GM12865 (cell line): Measurements from ENCODE around the gene MEF2D.

Experiments
- DNase-seq: peaks from one replicate; pipeline ENCODE4 v3.0.0; 2010; ENCODE audit warnings: low read depth
- H3K4me3 ChIP-seq: 2 replicates; pipeline ENCODE4 v1.5.1; 2011; ENCODE audit warnings: mild to moderate bottlenecking, low read depth, low read length, control low read depth
- TF ChIP-seq, protein P1 (sequence below): IDR thresholded peaks from 2 replicates; pipeline ENCODE4 v1.5.1; 2011; ENCODE audit warnings: low read length, control low read depth, low read depth, inconsistent platforms; ENCODE audit not compliant: insufficient read depth; ENCODE audit errors: missing control alignments

Gene MEF2D

DNA sequence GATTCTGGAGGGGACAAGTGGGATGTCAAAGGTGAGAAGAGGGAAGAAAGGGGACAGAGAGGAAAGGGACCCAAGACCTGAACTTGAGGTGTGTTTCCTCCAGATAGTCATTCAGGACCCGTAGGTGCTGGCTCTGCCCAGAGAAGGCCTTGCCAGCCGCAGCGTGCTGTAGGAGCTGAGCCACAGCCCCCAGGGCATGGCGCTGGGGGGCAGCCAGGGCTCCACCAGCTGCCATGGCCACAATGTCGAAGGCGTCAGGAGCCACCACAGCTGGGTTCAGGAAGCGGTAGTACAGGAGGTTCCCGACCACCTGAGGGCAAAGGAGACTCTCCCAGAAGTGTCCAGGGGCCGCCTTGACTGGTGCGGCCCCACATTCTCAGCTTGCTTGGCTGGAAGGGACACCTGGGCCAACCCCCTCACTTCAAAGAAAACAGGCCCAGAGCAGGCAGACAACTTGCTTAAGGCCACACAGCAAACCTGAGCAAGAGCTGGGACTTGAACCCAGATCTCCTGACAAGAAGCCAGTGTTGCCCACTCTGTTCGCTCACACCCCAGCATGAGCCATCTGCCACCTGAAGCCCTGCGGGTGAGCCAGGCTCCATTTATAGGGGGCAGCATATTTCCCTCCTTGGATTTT is 34.0 kb upstream of the MEF2D start:
- TF ChIP-seq, protein P1, sequence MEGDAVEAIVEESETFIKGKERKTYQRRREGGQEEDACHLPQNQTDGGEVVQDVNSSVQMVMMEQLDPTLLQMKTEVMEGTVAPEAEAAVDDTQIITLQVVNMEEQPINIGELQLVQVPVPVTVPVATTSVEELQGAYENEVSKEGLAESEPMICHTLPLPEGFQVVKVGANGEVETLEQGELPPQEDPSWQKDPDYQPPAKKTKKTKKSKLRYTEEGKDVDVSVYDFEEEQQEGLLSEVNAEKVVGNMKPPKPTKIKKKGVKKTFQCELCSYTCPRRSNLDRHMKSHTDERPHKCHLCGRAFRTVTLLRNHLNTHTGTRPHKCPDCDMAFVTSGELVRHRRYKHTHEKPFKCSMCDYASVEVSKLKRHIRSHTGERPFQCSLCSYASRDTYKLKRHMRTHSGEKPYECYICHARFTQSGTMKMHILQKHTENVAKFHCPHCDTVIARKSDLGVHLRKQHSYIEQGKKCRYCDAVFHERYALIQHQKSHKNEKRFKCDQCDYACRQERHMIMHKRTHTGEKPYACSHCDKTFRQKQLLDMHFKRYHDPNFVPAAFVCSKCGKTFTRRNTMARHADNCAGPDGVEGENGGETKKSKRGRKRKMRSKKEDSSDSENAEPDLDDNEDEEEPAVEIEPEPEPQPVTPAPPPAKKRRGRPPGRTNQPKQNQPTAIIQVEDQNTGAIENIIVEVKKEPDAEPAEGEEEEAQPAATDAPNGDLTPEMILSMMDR: no peak
- no peak overlapping the region for H3K4me3 ChIP-seq

GRCh38 chr1:156533568-156534220 is 33.1 kb upstream of the MEF2D start:
- no peak for DNase-seq
- no peak overlapping the region for H3K4me3 ChIP-seq
- TF ChIP-seq, protein P1: no peak

More for the DNA sequence above, 34.0 kb upstream of the MEF2D start:
- no peak for DNase-seq

DNA sequence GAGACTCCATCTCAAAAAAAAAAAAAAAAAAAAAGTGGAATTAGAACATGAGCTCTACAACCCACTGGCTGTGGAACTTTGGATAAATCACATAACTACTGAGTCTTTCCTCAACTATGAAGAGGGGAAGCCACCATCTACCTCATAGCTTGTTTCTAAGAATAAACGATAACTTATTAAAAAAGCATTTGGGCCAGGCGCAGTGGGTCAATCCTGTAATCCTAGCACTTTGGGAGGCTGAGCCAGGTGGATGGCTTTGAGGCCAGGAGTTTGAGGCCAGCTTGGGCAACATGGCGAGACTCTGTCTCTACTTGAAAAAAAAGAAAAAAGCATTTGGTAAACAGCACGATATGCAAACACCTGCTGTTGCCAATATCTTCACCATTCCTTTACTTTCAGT is 31.8 kb upstream of the MEF2D start:
- no peak for DNase-seq
- no peak overlapping the region for H3K4me3 ChIP-seq
- TF ChIP-seq, protein P1: no peak

- DNase-seq: no peak
- H3K4me3 ChIP-seq: no peak overlapping the region
- TF ChIP-seq, protein P1: no peak
These were observed 29.4 kb upstream of the MEF2D start for GRCh38 chr1:156530006-156530405.

GRCh38 chr1:156528875-156529425 is 28.4 kb upstream of the MEF2D start:
- H3K4me3 ChIP-seq: no peak overlapping the region
- TF ChIP-seq, protein P1: no peak
- DNase-seq: no peak

DNA sequence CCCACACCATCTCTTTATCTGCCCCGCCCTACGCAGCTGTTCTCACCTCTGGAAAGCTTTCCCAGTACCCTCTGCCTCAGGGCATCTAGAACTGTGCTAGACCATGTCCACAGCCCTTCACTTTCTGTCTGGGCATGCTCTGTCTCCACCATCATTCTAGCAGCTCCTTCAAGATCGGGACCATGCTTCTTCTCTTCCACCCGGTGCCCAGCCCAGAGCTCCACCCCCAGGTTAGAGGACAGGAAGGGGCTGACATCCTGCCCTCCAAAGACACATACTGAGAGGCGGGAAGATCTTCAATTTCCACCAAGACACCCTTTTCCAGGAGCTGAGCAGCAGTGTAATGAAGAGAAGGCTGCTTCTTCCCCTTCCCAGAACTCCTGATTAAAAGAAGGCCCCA is 27.7 kb upstream of the MEF2D start:
- TF ChIP-seq, protein P1: no peak
- no peak for DNase-seq
- no peak overlapping the region for H3K4me3 ChIP-seq
